Panc1 (cell line): Measurements from ENCODE around the gene TP53AIP1.

Experiments
- POLR2AphosphoS5 ChIP-seq: IDR thresholded peaks from 2 replicates; pipeline ENCODE4 v1.6.1; 2012; ENCODE audit warnings: mild to moderate bottlenecking, low read depth, low read length, moderate library complexity
- SIN3A ChIP-seq: IDR thresholded peaks from 2 replicates; pipeline ENCODE4 v1.6.1; 2012; ENCODE audit warnings: low read depth, mild to moderate bottlenecking, low read length, moderate library complexity, borderline replicate concordance; ENCODE audit not compliant: insufficient read depth
- TCF7L2 ChIP-seq: IDR thresholded peaks from 2 replicates; pipeline ENCODE4 v1.6.1; 2011; ENCODE audit warnings: mild to moderate bottlenecking, low read depth, low read length, inconsistent platforms
- TF ChIP-seq, protein P1 (sequence below): fragments of 450-650 bp; IDR thresholded peaks from 2 replicates; pipeline ENCODE4 v1.5.1; 2017; ENCODE audit warnings: mild to moderate bottlenecking
- TF ChIP-seq, protein P2 (sequence below), 2 experiments: IDR thresholded peaks; 2 replicates each; pipeline ENCODE4 v1.6.1; 2011 to 2012; ENCODE audit warnings: low read depth in 2 of 2, control low read depth in 1 of 2, low read length in 1 of 2, mild to moderate bottlenecking in 1 of 2, moderate library complexity in 1 of 2; ENCODE audit not compliant: insufficient read depth in 1 of 2

GRCh38 chr11:128910576-128910975 lies 32.1 kb downstream of the TP53AIP1 start:
- no peak for TF ChIP-seq POLR2AphosphoS5
- TF ChIP-seq, protein P1, sequence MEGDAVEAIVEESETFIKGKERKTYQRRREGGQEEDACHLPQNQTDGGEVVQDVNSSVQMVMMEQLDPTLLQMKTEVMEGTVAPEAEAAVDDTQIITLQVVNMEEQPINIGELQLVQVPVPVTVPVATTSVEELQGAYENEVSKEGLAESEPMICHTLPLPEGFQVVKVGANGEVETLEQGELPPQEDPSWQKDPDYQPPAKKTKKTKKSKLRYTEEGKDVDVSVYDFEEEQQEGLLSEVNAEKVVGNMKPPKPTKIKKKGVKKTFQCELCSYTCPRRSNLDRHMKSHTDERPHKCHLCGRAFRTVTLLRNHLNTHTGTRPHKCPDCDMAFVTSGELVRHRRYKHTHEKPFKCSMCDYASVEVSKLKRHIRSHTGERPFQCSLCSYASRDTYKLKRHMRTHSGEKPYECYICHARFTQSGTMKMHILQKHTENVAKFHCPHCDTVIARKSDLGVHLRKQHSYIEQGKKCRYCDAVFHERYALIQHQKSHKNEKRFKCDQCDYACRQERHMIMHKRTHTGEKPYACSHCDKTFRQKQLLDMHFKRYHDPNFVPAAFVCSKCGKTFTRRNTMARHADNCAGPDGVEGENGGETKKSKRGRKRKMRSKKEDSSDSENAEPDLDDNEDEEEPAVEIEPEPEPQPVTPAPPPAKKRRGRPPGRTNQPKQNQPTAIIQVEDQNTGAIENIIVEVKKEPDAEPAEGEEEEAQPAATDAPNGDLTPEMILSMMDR, result no peak
- TF ChIP-seq SIN3A, result no peak
- TF ChIP-seq, protein P2, sequence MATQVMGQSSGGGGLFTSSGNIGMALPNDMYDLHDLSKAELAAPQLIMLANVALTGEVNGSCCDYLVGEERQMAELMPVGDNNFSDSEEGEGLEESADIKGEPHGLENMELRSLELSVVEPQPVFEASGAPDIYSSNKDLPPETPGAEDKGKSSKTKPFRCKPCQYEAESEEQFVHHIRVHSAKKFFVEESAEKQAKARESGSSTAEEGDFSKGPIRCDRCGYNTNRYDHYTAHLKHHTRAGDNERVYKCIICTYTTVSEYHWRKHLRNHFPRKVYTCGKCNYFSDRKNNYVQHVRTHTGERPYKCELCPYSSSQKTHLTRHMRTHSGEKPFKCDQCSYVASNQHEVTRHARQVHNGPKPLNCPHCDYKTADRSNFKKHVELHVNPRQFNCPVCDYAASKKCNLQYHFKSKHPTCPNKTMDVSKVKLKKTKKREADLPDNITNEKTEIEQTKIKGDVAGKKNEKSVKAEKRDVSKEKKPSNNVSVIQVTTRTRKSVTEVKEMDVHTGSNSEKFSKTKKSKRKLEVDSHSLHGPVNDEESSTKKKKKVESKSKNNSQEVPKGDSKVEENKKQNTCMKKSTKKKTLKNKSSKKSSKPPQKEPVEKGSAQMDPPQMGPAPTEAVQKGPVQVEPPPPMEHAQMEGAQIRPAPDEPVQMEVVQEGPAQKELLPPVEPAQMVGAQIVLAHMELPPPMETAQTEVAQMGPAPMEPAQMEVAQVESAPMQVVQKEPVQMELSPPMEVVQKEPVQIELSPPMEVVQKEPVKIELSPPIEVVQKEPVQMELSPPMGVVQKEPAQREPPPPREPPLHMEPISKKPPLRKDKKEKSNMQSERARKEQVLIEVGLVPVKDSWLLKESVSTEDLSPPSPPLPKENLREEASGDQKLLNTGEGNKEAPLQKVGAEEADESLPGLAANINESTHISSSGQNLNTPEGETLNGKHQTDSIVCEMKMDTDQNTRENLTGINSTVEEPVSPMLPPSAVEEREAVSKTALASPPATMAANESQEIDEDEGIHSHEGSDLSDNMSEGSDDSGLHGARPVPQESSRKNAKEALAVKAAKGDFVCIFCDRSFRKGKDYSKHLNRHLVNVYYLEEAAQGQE (IDR thresholded peaks at IDR 0.05; ENCODE audit: insufficient read depth in 1 of 2, low read depth in 2 of 2, low read length in 1 of 2), result no peak
- no peak for TF ChIP-seq TCF7L2
